ENCODE data around the gene SRGAP1.

DNA sequence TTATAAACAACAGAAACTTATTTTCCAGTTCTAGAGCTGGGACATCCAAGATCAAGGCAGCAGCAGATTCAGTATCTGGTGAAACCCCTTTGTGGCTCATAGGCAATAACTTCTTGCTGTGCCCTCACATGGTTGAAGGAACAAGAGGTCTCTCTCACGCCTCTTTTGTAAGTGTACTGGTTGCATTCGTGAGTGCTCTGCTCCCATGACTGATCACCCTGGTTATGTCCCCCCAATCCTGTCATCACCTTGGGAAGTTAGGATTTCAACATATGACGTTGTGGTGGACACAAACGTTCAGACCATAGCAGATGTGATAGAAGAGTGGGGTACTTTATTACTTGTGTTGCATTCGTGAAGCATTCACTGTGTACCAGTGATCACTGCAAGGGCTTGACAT lies 184.0 kb downstream of the SRGAP1 start:
- TF ChIP-seq, protein P1, sequence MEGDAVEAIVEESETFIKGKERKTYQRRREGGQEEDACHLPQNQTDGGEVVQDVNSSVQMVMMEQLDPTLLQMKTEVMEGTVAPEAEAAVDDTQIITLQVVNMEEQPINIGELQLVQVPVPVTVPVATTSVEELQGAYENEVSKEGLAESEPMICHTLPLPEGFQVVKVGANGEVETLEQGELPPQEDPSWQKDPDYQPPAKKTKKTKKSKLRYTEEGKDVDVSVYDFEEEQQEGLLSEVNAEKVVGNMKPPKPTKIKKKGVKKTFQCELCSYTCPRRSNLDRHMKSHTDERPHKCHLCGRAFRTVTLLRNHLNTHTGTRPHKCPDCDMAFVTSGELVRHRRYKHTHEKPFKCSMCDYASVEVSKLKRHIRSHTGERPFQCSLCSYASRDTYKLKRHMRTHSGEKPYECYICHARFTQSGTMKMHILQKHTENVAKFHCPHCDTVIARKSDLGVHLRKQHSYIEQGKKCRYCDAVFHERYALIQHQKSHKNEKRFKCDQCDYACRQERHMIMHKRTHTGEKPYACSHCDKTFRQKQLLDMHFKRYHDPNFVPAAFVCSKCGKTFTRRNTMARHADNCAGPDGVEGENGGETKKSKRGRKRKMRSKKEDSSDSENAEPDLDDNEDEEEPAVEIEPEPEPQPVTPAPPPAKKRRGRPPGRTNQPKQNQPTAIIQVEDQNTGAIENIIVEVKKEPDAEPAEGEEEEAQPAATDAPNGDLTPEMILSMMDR (conservative IDR thresholded peaks at IDR 0.05) = no peak
- TF ChIP-seq ZFX (IDR thresholded peaks at IDR 0.05) = no peak

Measured in C4-2B (cell line).